K562 (cell line): ENCODE results near the gene PDK1. TPM values are rescaled to one million over a fixed set of nuclear protein-coding genes. Genes with fewer than 3 reads are reported as not detected.

Source experiments
- ATAC-seq: fragments of 200-7000 bp; cut with Tn5 transposase; 3 replicates; pipeline ENCODE4 v1.9.1; 2020; ENCODE audit warnings: moderate library complexity
- BruUV-seq: library from RNA; stranded (reverse); fragments of 400-500 nt; replicated peaks from 2 replicates; lab custom pipeline; 2021; lab: Mats Ljungman, UMichigan
- CTCF ChIA-PET: fragments of 300-600 bp; formaldehyde crosslinking; extraction: SDS; loops from one replicate; lab custom pipeline; 2021; ENCODE audit warnings: low intra/inter-chr PET ratio; lab: Yijun Ruan, JAX
- POLR2A ChIA-PET: fragments of 300-600, 350-650 bp; sonication (Branson Sonifier 250); formaldehyde crosslinking; extraction: SDS; loops from one replicate; lab custom pipeline; 2021; ENCODE audit warnings: antibody characterized with exemption, inconsistent platforms; lab: Yijun Ruan, JAX
- DNase-seq, 4 experiments: peaks; one replicate each; pipeline versions ENCODE4 v3.0.0 to v3.0.0-alpha.2; 2011 to 2018; ENCODE audit warnings: low spot score in 3 of 4, mixed read lengths in 3 of 4; ENCODE audit errors: extremely low read depth in 1 of 4
- FAIRE-seq: peaks from 2 replicates; lab custom pipeline; 2011; peaks lifted over from hg19 to GRCh38; lab: Jason Lieb, UNC
- H2AFZ ChIP-seq: 2 replicates; pipeline ENCODE4 v1.6.0; 2011; ENCODE audit warnings: low read depth, low read length, control low read depth, inconsistent platforms
- H3K27ac ChIP-seq: fragments of 200-600 bp; 3 replicates; pipeline ENCODE4 v1.8.0; 2011; ENCODE audit warnings: low read depth, mild to moderate bottlenecking, control low read depth, inconsistent platforms, low read length, moderate library complexity, mixed read lengths; ENCODE audit errors: extremely low read depth
- H3K27me3 ChIP-seq, 2 experiments: fragments of 300-600 bp in 1 of 2; 2 replicates in 1 of 2; 3 replicates in 1 of 2; pipeline versions ENCODE4 v1.6.0 to v1.8.0; 2011; ENCODE audit warnings: inconsistent platforms in 2 of 2, low read length in 2 of 2, mild to moderate bottlenecking in 1 of 2, mixed read lengths in 1 of 2, moderate library complexity in 1 of 2; ENCODE audit not compliant: control insufficient read depth in 2 of 2, insufficient read depth in 2 of 2
- H3K36me3 ChIP-seq: fragments of 300-600 bp; 3 replicates; pipeline ENCODE4 v1.8.0; 2011; ENCODE audit warnings: mild to moderate bottlenecking, low read length, inconsistent platforms; ENCODE audit not compliant: control insufficient read depth, insufficient read depth
- H3K4me1 ChIP-seq, 2 experiments: fragments of 200-600 bp in 1 of 2; replicated peaks in 1 of 2; 2 replicates in 1 of 2; 3 replicates in 1 of 2; pipeline versions ENCODE4 v1.5.1 to v1.8.0; 2011; ENCODE audit warnings: inconsistent platforms in 2 of 2, low read length in 2 of 2, mild to moderate bottlenecking in 1 of 2, mixed read lengths in 1 of 2, moderate library complexity in 1 of 2; ENCODE audit not compliant: control insufficient read depth in 2 of 2, insufficient read depth in 2 of 2
- H3K4me2 ChIP-seq: 2 replicates; pipeline ENCODE4 v1.6.1; 2011; ENCODE audit warnings: low read length, control low read depth, inconsistent platforms, mixed read lengths; ENCODE audit not compliant: insufficient read depth
- H3K4me3 ChIP-seq: fragments of 200-600 bp; sonication (generic), shearing (Covaris generic); 2 replicates; pipeline ENCODE4 v1.5.1; 2016; ENCODE audit warnings: control low read depth, inconsistent platforms
- H3K79me2 ChIP-seq: fragments of 200-600 bp; 3 replicates; pipeline ENCODE4 v1.8.0; 2011; ENCODE audit warnings: low read length, inconsistent platforms; ENCODE audit not compliant: control insufficient read depth, insufficient read depth
- H3K9ac ChIP-seq, 2 experiments: 2 replicates each; pipeline versions ENCODE4 v1.6.0 to v1.6.1; 2011; ENCODE audit warnings: low read depth in 2 of 2, low read length in 2 of 2, control low read depth in 1 of 2, inconsistent platforms in 1 of 2, mild to moderate bottlenecking in 1 of 2, mixed read lengths in 1 of 2; ENCODE audit not compliant: insufficient read depth in 1 of 2
- H3K9me1 ChIP-seq: one replicate; pipeline ENCODE4 v1.6.0; 2011; ENCODE audit warnings: inconsistent platforms, mild to moderate bottlenecking, low read length, moderate library complexity; ENCODE audit not compliant: control insufficient read depth, insufficient read depth
- H3K9me3 ChIP-seq: replicated peaks from 2 replicates; pipeline ENCODE4 v1.5.1; 2011; ENCODE audit warnings: low read depth, low read length, inconsistent platforms; ENCODE audit not compliant: control insufficient read depth, insufficient read depth
- H4K20me1 ChIP-seq: replicated peaks from 2 replicates; pipeline ENCODE4 v1.6.1; 2011; ENCODE audit warnings: low read length, inconsistent platforms, mixed read lengths; ENCODE audit not compliant: control insufficient read depth, insufficient read depth
- ATF7 ChIP-seq: fragments of 450-650 bp; IDR thresholded peaks from 2 replicates; pipeline ENCODE4 v1.7.1; 2014; ENCODE audit warnings: mild to moderate bottlenecking, moderate library complexity
- CEBPB ChIP-seq: fragments of 450-650 bp; IDR thresholded peaks from 2 replicates; pipeline ENCODE4 v1.6.1; 2016; ENCODE audit warnings: missing genetic modification characterization, missing compliant biosample characterization
- MCM5 ChIP-seq: fragments of 450-650 bp; IDR thresholded peaks from 2 replicates; pipeline ENCODE4 v1.6.1; 2016; ENCODE audit warnings: low read depth
- MECOM ChIP-seq: fragments of 250-450 bp; sonication (Bioruptor Pico); IDR thresholded peaks from 2 replicates; pipeline ENCODE4 v1.8.0; 2022; ENCODE audit warnings: inconsistent platforms
- PHTF2 ChIP-seq: fragments of 250-450 bp; sonication (Bioruptor Pico); IDR thresholded peaks from 2 replicates; pipeline ENCODE4 v1.5.0; 2021; ENCODE audit warnings: mild to moderate bottlenecking
- SREBF2 ChIP-seq: sonication (generic); formaldehyde crosslinking; IDR thresholded peaks from 2 replicates; pipeline ENCODE4 v1.4.0; 2020; ENCODE audit warnings: mild to moderate bottlenecking, missing genetic modification reagents
- WGBS: fragments of 100-300 bp; shearing (Covaris generic); methylation state at CpG from one replicate; pipeline ENCODE4 v1.1.6; 2016; ENCODE audit warnings: low coverage, mixed read lengths; ENCODE audit not compliant: insufficient coverage; ENCODE audit errors: missing lambda C conversion rate; 5-methylcytosine and 5-hydroxymethylcytosine counted together
- in situ Hi-C: fragments of 300-500 bp; cut with MboI; formaldehyde crosslinking; loops from 4 replicates; pipeline ENCODE4 v1.15.0; 2018; ENCODE audit warnings: inconsistent platforms, mixed read lengths
- intact Hi-C: fragments of 100-400 bp; cut with micrococcal nuclease; formaldehyde crosslinking; loops from 2 replicates; pipeline ENCODE4 v1.14.2; 2022
- polyA plus RNA-seq, 8 experiments: library from polyadenylated mRNA; depleted of rRNA in 4 of 8; stranded (reverse) in 5 of 8; unstranded in 3 of 8; fragments of >200 nt; fragmentation: Nextera tagmentation in 2 of 8; fragmentation: Illumina TruSeq in 1 of 8; extraction: Ambion mirVana in 2 of 8; extraction: Trizol in 1 of 8; gene quantifications; 2 replicates each; pipeline versions ENCODE4 v1.2.1 to v1.2.3, GENCODE V29; 2011 to 2014; ENCODE audit warnings: inconsistent platforms in 1 of 8, missing spikeins in 1 of 8
- total RNA-seq, 7 experiments: library from RNA; depleted of rRNA in 6 of 7; stranded (reverse); fragments of >200 nt in 6 of 7; fragmentation: Illumina TruSeq in 2 of 7; extraction: Trizol in 2 of 7; gene quantifications; 2 replicates each; pipeline versions ENCODE4 v1.2.1 to v1.2.3, GENCODE V29; 2011 to 2021; ENCODE audit warnings: low replicate concordance in 1 of 7
- TF ChIP-seq, protein P1 (sequence below): sonication (generic); formaldehyde crosslinking; IDR thresholded peaks from 2 replicates; pipeline ENCODE4 v1.9.0; 2022; ENCODE audit warnings: mild to moderate bottlenecking, missing genetic modification reagents
- TF ChIP-seq, protein P2 (sequence below): IDR thresholded peaks from 2 replicates; pipeline ENCODE4 v1.6.1; 2011; ENCODE audit not compliant: insufficient read length; ENCODE audit errors: extremely low read depth
- TF ChIP-seq, protein P3 (sequence below): sonication (generic); formaldehyde crosslinking; IDR thresholded peaks from 2 replicates; pipeline ENCODE4 v1.8.0; 2023; ENCODE audit warnings: missing genetic modification reagents, mild to moderate bottlenecking, borderline replicate concordance

Gene PDK1
- total and polyA plus RNA-seq, 9 of the 15 experiments (the other 6 are each of a cell fraction or from before 2014, with no cell fraction given): 3.5 to 176 (median 13.9) TPM

DNA sequence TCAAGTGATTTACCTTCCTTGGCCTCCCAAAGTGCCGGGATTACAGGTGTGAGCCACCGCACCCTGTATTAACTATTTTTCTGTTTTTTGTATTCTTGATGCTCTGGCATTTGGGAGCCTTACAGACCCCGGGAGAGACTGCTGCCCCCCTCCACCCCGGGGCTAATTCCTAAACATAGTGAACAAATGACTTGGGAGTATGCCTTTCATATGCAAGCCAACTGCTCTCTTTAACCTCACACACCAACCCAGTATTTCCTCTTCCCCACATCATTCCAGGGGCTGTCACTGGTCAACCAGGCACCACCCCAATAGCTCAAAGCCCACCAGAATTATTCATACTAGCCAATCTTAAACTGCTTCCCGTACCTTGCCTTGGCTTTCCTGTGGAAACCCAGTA, 79.7 kb downstream of the PDK1 start:
- H3K27me3 ChIP-seq: peaks cover 2 to 11% of the 10 kb centered on the region in 2 experiments; a peak in 4 of 5 replicates
- no peak for TF ChIP-seq SREBF2 (CRISPR knock-in tag)
- TF ChIP-seq CEBPB (tag): no peak
- no peak for TF ChIP-seq ATF7
- no peak for TF ChIP-seq PHTF2 (CRISPR knock-in tag)
- TF ChIP-seq, protein P1, sequence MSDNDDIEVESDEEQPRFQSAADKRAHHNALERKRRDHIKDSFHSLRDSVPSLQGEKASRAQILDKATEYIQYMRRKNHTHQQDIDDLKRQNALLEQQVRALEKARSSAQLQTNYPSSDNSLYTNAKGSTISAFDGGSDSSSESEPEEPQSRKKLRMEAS (CRISPR knock-in tag): no peak
- TF ChIP-seq, protein P2, sequence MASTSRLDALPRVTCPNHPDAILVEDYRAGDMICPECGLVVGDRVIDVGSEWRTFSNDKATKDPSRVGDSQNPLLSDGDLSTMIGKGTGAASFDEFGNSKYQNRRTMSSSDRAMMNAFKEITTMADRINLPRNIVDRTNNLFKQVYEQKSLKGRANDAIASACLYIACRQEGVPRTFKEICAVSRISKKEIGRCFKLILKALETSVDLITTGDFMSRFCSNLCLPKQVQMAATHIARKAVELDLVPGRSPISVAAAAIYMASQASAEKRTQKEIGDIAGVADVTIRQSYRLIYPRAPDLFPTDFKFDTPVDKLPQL: no peak
- TF ChIP-seq, protein P3, sequence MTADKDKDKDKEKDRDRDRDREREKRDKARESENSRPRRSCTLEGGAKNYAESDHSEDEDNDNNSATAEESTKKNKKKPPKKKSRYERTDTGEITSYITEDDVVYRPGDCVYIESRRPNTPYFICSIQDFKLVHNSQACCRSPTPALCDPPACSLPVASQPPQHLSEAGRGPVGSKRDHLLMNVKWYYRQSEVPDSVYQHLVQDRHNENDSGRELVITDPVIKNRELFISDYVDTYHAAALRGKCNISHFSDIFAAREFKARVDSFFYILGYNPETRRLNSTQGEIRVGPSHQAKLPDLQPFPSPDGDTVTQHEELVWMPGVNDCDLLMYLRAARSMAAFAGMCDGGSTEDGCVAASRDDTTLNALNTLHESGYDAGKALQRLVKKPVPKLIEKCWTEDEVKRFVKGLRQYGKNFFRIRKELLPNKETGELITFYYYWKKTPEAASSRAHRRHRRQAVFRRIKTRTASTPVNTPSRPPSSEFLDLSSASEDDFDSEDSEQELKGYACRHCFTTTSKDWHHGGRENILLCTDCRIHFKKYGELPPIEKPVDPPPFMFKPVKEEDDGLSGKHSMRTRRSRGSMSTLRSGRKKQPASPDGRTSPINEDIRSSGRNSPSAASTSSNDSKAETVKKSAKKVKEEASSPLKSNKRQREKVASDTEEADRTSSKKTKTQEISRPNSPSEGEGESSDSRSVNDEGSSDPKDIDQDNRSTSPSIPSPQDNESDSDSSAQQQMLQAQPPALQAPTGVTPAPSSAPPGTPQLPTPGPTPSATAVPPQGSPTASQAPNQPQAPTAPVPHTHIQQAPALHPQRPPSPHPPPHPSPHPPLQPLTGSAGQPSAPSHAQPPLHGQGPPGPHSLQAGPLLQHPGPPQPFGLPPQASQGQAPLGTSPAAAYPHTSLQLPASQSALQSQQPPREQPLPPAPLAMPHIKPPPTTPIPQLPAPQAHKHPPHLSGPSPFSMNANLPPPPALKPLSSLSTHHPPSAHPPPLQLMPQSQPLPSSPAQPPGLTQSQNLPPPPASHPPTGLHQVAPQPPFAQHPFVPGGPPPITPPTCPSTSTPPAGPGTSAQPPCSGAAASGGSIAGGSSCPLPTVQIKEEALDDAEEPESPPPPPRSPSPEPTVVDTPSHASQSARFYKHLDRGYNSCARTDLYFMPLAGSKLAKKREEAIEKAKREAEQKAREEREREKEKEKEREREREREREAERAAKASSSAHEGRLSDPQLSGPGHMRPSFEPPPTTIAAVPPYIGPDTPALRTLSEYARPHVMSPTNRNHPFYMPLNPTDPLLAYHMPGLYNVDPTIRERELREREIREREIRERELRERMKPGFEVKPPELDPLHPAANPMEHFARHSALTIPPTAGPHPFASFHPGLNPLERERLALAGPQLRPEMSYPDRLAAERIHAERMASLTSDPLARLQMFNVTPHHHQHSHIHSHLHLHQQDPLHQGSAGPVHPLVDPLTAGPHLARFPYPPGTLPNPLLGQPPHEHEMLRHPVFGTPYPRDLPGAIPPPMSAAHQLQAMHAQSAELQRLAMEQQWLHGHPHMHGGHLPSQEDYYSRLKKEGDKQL (CRISPR knock-in tag): no peak
- TF ChIP-seq MECOM: no peak
- no peak for TF ChIP-seq MCM5

More for the DNA sequence above, 79.7 kb downstream of the PDK1 start:
- Histone ChIP-seq H3K79me2 (no peaks in the 10 kb centered on the region), H3K27ac (no peak overlapping the region), H3K9me3 (no peaks in the 10 kb centered on the region), H4K20me1 (no peaks in the 10 kb centered on the region), H3K4me3 (no peak overlapping the region), H2AFZ (no peak overlapping the region), H3K4me2 (no peak overlapping the region), H3K36me3 (no peaks in the 10 kb centered on the region), H3K4me1 (no peaks in the 10 kb centered on the region), H3K9me1 (no peaks in the 10 kb centered on the region), H3K9ac (no peak overlapping the region)
- POLR2A ChIA-PET: no interaction called here
- in situ Hi-C loops (no loop called here), intact Hi-C loops (no loop called here)
- DNase-seq (no peak), FAIRE-seq (no peak), ATAC-seq (no peak)
- WGBS: 0% methylated on average over 5 of the region's 5 CpGs
- no TSS peak for BruUV-seq
- CTCF ChIA-PET: no interaction called here
